Stomach (tissue), 19 donors: ENCODE results near the gene SLC39A1. TPM values are rescaled to one million over a fixed set of nuclear protein-coding genes. Genes with fewer than 3 reads are reported as not detected.
"Not testable (repeated sequence)": the region's sequence is repeated elsewhere in the genome, so short reads cannot be mapped to it uniquely, and the experiment has no call there.

Experiments used
- DNase-seq, 2 donors: peaks; one replicate each; pipeline versions ENCODE4 v3.0.0 to v3.0.0-alpha.2; 2013 to 2019
- H3K27ac ChIP-seq, 5 donors: fragments of 200-600 bp in 4 of 5; sonication (generic) in 4 of 5; one replicate each; pipeline ENCODE4 v1.5.1; 2013 to 2019; ENCODE audit warnings: mild to moderate bottlenecking in 1 of 5, moderate library complexity in 1 of 5
- H3K27me3 ChIP-seq, 3 donors: fragments of 200-600 bp; sonication (generic); one replicate each; pipeline ENCODE4 v1.5.1; 2017 to 2019; ENCODE audit warnings: mixed run types in 1 of 3
- H3K36me3 ChIP-seq, 4 donors: fragments of 200-600 bp; sonication (generic); 1 replicate in 3 of 4; 2 replicates in 1 of 4; pipeline ENCODE4 v1.5.1; 2016 to 2019
- H3K4me1 ChIP-seq, 4 donors: fragments of 200-600 bp; sonication (generic); one replicate each; pipeline ENCODE4 v1.5.1; 2016 to 2019
- H3K4me3 ChIP-seq, 4 donors: fragments of 200-600 bp; sonication (generic) in 3 of 4; one replicate each; pipeline ENCODE4 v1.5.1; 2016 to 2019; ENCODE audit warnings: mild to moderate bottlenecking in 1 of 4
- H3K9me3 ChIP-seq, 4 donors: fragments of 200-600 bp; sonication (generic); one replicate each; pipeline ENCODE4 v1.5.1; 2016 to 2019
- EP300 ChIP-seq: sonication (generic); formaldehyde crosslinking; IDR thresholded peaks from one replicate; pipeline ENCODE4 v1.6.1; 2017; ENCODE audit warnings: antibody characterized with exemption
- POLR2A ChIP-seq, 4 donors: fragments of 450-650 bp; IDR thresholded peaks; one replicate each; pipeline ENCODE4 v1.6.1; 2016; ENCODE audit warnings: antibody characterized with exemption in 4 of 4, control low read depth in 2 of 4, mild to moderate bottlenecking in 1 of 4, moderate library complexity in 1 of 4
- POLR2AphosphoS5 ChIP-seq, 3 donors: sonication (generic); formaldehyde crosslinking; IDR thresholded peaks; one replicate each; pipeline ENCODE4 v1.6.1; 2016; ENCODE audit warnings: antibody characterized with exemption in 3 of 3
- WGBS, 5 donors: extraction: QIAGEN DNeasy Blood & Tissue Kit in 3 of 5; methylation state at CpG; one replicate each; pipeline versions ENCODE4 v1.1.5 to v1.1.7; 2013 to 2018; 5-methylcytosine and 5-hydroxymethylcytosine counted together
- intact Hi-C: fragments of 100-400 bp; cut with DNase I; formaldehyde crosslinking; loops from one replicate; pipeline ENCODE4 v1.15.1; 2023; ENCODE audit warnings: low total_unique reads
- long read RNA-seq, 10 donors: transcript quantifications; one replicate each; lab custom pipeline, GENCODE V29; 2026
- polyA plus RNA-seq, 3 donors: library from polyadenylated mRNA; stranded (reverse); fragments of 200-250 nt; gene quantifications; one replicate each; pipeline ENCODE4 v1.2.3, GENCODE V29; 2013
- total RNA-seq, 5 donors: library from RNA; depleted of rRNA; stranded (reverse); fragments of >200 nt; gene quantifications; one replicate each; pipeline versions ENCODE4 v1.1.0 to v1.2.3, GENCODE V29; 2014 to 2016
- TF ChIP-seq, protein P1 (sequence below), 7 experiments: fragments of 450-650 bp in 4 of 7; fragments of 200-600 bp in 3 of 7; sonication (generic) in 3 of 7; IDR thresholded peaks; one replicate each; pipeline ENCODE4 v1.5.1; 2016 to 2019; ENCODE audit warnings: antibody characterized with exemption in 7 of 7, control low read depth in 2 of 7, mild to moderate bottlenecking in 1 of 7
- donor health status: healthy with polysubstance abuse.
- donor health status: Bipolar disorder and iron deficiency.
- donor health status: healthy.

Gene SLC39A1, protein sequence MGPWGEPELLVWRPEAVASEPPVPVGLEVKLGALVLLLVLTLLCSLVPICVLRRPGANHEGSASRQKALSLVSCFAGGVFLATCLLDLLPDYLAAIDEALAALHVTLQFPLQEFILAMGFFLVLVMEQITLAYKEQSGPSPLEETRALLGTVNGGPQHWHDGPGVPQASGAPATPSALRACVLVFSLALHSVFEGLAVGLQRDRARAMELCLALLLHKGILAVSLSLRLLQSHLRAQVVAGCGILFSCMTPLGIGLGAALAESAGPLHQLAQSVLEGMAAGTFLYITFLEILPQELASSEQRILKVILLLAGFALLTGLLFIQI
- 10 to 100 TPM in 4 of 5 donors, 1 to 10 TPM in 1; 6.4 to 80.6 (median 24.9) TPM for total RNA-seq
- 10 to 100 TPM; 29.9 to 54.8 (median 39.8) TPM for polyA plus RNA-seq
- long read RNA-seq, donor 1, transcript SLC39A1-202 (4 exons, 2,084 nt) = major isoform, 7 of 13 reads
- long read RNA-seq, donor 1, transcript SLC39A1-204 (3 exons, 2,723 nt) = minor isoform, 5 of 13 reads
- long read RNA-seq, donor 1, partial matches to known transcripts = 0 of 13 reads
- long read RNA-seq, donor 1, other reads (novel, unspliced or antisense) = 0 of 13 reads
- long read RNA-seq, donor 2, transcript SLC39A1-202 (4 exons, 2,084 nt) = major isoform, 11 of 13 reads
- long read RNA-seq, donor 2, partial matches to known transcripts = 0 of 13 reads
- long read RNA-seq, donor 2, other reads (novel, unspliced or antisense) = 0 of 13 reads
- long read RNA-seq, donor 3, transcript SLC39A1-202 (4 exons, 2,084 nt) = major isoform, 7 of 9 reads
- long read RNA-seq, donor 3, partial matches to known transcripts = 0 of 9 reads
- long read RNA-seq, donor 3, other reads (novel, unspliced or antisense) = 0 of 9 reads
- long read RNA-seq, donor 4, partial matches to known transcripts = 0 of 2 reads
- long read RNA-seq, donor 4, other reads (novel, unspliced or antisense) = 0 of 2 reads
- long read RNA-seq, donor 5, transcript SLC39A1-202 (4 exons, 2,084 nt) = major isoform, 18 of 22 reads
- long read RNA-seq, donor 5, partial matches to known transcripts = 0 of 22 reads
- long read RNA-seq, donor 5, other reads (novel, unspliced or antisense) = 0 of 22 reads
- long read RNA-seq, donor 6 = 0 reads
- long read RNA-seq, donor 7, transcript SLC39A1-202 (4 exons, 2,084 nt) = major isoform, 10 of 14 reads
- long read RNA-seq, donor 7, partial matches to known transcripts = 0 of 14 reads
- long read RNA-seq, donor 7, other reads (novel, unspliced or antisense) = 0 of 14 reads
- long read RNA-seq, donor 8, transcript SLC39A1-202 (4 exons, 2,084 nt) = major isoform, 13 of 20 reads
- long read RNA-seq, donor 8, transcript SLC39A1-204 (3 exons, 2,723 nt) = minor isoform, 5 of 20 reads
- long read RNA-seq, donor 8, partial matches to known transcripts = 0 of 20 reads
- long read RNA-seq, donor 8, other reads (novel, unspliced or antisense) = 0 of 20 reads
- long read RNA-seq, donor 9, transcript SLC39A1-202 (4 exons, 2,084 nt) = major isoform, 7 of 10 reads
- long read RNA-seq, donor 9, partial matches to known transcripts = 0 of 10 reads
- long read RNA-seq, donor 9, other reads (novel, unspliced or antisense) = 0 of 10 reads
- long read RNA-seq, donor 10, partial matches to known transcripts = 7 of 13 reads
- long read RNA-seq, donor 10, other reads (novel, unspliced or antisense) = 0 of 13 reads

GRCh38 chr1:153963030-153963849, at the start of gene SLC39A1:
Gene SLC39A1, minus strand, starts transcription at chr1:153963537. Its CDS starts 822 bp downstream, at chr1:153962715.
- TF ChIP-seq POLR2A (IDR thresholded peaks at IDR 0.05) (peak in 1 of 4 donors; percentile 20), POLR2AphosphoS5 (IDR thresholded peaks at IDR 0.05) (peak; percentile 63 to 77 (median 75))
- TF ChIP-seq, protein P1, sequence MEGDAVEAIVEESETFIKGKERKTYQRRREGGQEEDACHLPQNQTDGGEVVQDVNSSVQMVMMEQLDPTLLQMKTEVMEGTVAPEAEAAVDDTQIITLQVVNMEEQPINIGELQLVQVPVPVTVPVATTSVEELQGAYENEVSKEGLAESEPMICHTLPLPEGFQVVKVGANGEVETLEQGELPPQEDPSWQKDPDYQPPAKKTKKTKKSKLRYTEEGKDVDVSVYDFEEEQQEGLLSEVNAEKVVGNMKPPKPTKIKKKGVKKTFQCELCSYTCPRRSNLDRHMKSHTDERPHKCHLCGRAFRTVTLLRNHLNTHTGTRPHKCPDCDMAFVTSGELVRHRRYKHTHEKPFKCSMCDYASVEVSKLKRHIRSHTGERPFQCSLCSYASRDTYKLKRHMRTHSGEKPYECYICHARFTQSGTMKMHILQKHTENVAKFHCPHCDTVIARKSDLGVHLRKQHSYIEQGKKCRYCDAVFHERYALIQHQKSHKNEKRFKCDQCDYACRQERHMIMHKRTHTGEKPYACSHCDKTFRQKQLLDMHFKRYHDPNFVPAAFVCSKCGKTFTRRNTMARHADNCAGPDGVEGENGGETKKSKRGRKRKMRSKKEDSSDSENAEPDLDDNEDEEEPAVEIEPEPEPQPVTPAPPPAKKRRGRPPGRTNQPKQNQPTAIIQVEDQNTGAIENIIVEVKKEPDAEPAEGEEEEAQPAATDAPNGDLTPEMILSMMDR (IDR thresholded peaks at IDR 0.05) = no peak
- no peaks in the 10 kb centered on the region for H3K9me3 ChIP-seq
- peaks cover 13 to 26% (median 18%) of the 10 kb centered on the region in 4 donors for H3K36me3 ChIP-seq
- 0 to 1% (median 0%) methylated on average over 30 to 54 of the region's 54 CpGs for WGBS, 5 donors
- peak; percentile 99 for DNase-seq
- H3K27me3 ChIP-seq = no peaks in the 10 kb centered on the region
- intact Hi-C loops = no loop called here
- peaks cover 44 to 81% (median 69%) of the 10 kb centered on the region in 4 donors for H3K4me1 ChIP-seq
- H3K4me3 ChIP-seq = peak within 1 kb of the TSS; percentile 61 to 84 (median 72)
- peak within 1 kb of the TSS; percentile 94 to 98 (median 97) for H3K27ac ChIP-seq

- H3K4me1 ChIP-seq, H3K27ac ChIP-seq, H3K27me3 ChIP-seq, H3K4me3 ChIP-seq, DNase-seq, H3K36me3 ChIP-seq, intact Hi-C loops, H3K9me3 ChIP-seq: not testable (repeated sequence)
- WGBS, 5 donors = 90 to 96% (median 95%) methylated on average over 10 to 14 of the region's 14 CpGs
These were observed 49.2 kb upstream of the SLC39A1 start for GRCh38 chr1:154012543-154012942.

GRCh38 chr1:154012129-154012528, 48.8 kb upstream of the SLC39A1 start:
- no peaks in the 10 kb centered on the region for H3K9me3 ChIP-seq
- no peaks in the 10 kb centered on the region for H3K27me3 ChIP-seq
- no peak for DNase-seq
- intact Hi-C loops = no loop called here
- H3K4me1 ChIP-seq = no peaks in the 10 kb centered on the region
- TF ChIP-seq POLR2AphosphoS5 (IDR thresholded peaks at IDR 0.05) = no peak
- no peak for TF ChIP-seq POLR2A (IDR thresholded peaks at IDR 0.05)
- TF ChIP-seq EP300 = no peak
- TF ChIP-seq, protein P1 (IDR thresholded peaks at IDR 0.05) = no peak
- no peak overlapping the region for H3K4me3 ChIP-seq
- 63 to 85% (median 81%) methylated on average over 1 of the region's 1 CpG for WGBS, 5 donors
- H3K27ac ChIP-seq = no peak overlapping the region
- no peaks in the 10 kb centered on the region for H3K36me3 ChIP-seq

DNA sequence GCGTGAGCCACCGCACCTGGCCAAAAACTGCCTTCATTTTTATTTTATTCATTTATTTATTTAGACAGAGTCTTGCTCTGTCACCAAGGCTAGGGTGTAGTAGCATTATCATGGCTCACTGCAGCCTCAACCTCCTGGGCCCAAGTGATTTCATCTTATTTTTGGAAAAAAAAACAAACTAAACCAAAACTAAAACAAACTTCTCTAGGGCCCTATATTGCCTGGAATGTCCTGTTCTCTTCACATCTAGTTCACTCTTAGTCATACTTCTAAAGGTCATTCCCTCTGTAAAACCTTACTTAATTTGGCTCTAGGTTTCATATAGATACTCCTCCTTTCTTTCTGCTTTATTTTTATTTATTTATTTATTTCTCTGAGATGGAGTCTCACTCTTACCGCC, 42.8 kb upstream of the SLC39A1 start:
- H3K4me3 ChIP-seq = no peak overlapping the region
- no peak for DNase-seq
- H3K4me1 ChIP-seq = peaks cover 0 to 8% (median 1%) of the 10 kb centered on the region in 4 donors
- no peaks in the 10 kb centered on the region for H3K27me3 ChIP-seq
- H3K27ac ChIP-seq = no peak overlapping the region
- WGBS, 5 donors = 82 to 95% (median 94%) methylated on average over 3 of the region's 3 CpGs
- H3K9me3 ChIP-seq = no peaks in the 10 kb centered on the region
- TF ChIP-seq POLR2A (IDR thresholded peaks at IDR 0.05) = no peak
- TF ChIP-seq EP300 = no peak
- no peak for TF ChIP-seq POLR2AphosphoS5 (IDR thresholded peaks at IDR 0.05)
- H3K36me3 ChIP-seq = no peaks in the 10 kb centered on the region
- intact Hi-C loops = no loop called here
